ENCODE results near the gene GRAMD2A.

GRAMD2A gene

DNA sequence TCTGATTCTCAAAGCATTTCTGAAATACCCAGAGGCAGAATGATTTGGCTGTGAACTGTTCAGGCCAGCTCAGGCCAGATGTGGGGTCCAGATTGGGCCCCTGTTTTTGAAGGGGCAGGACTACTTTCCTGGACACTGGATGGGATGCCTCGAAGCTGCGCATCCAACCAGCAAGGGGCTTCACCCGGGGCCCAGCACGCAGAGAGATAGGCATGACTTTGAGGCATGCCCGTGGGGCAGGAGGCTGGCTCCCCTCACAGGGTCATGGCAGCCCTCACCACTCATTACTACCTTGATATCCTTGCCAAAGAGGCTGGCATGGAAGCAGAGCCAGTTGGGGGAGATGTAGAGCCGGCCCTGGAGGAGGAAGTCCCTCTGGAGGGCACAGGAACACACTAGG is 30.1 kb downstream of the GRAMD2A start:
- H3K4me3 ChIP-seq (ENCODE audit: insufficient read depth, low read length, poor library complexity, severe bottlenecking): no peak overlapping the region

DNA sequence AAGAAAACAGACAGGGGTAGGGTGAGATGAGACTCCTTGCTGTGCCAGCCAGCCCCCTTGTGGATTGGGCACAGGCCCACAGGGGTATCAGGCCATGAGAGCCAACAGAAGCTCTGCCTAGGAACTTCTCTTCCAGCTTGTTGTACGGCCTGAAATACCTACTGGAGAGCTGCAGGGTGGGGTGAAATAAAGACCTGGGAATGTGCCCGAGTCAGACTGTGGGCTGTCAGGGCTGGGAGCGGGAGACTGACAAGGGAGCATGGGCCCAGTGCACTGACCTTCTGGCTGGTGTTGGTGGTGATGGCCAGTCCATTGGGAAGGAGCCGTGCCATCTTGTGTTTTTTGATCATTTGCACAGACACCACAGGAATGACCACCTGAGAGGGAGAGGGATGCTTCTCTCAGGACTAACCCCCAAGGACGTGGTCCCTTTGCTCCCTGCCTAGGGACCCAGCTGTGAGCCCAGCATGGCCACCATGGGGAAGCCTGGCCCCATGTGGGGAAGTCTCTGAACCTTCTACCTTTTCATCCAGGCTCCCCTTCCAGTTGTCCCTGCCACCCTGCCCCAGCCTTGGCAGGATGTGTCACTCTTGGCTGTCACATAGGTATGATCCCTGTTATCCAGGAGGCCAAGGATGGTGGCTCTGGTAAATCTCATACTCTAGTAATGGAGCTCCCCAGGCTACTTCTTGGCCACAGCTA is 30.7 kb downstream of the GRAMD2A start:
- Histone ChIP-seq H3K4me3 (ENCODE audit: insufficient read depth, low read length, poor library complexity, severe bottlenecking) (no peak overlapping the region), H3K79me2 (ENCODE audit: insufficient read depth, low read length) (no peaks in the 10 kb centered on the region), H3K27ac (ENCODE audit: low read depth, low read length) (no peak overlapping the region), H3K4me2 (ENCODE audit: low read depth, low read length, poor library complexity, severe bottlenecking) (no peak overlapping the region), H3K9me2 (replicated peaks; ENCODE audit: insufficient read depth, low read length) (no peaks in the 10 kb centered on the region), H3K27me3 (ENCODE audit: low read length) (no peaks in the 10 kb centered on the region), H3K9me3 (ENCODE audit: insufficient read depth, low read length) (no peaks in the 10 kb centered on the region), H4K20me1 (ENCODE audit: low read depth, low read length) (no peaks in the 10 kb centered on the region), H3F3A (ENCODE audit: insufficient read depth) (no peaks in the 10 kb centered on the region), H3K9ac (ENCODE audit: low read length) (no peak overlapping the region), H3K36me3 (ENCODE audit: low read length) (no peaks in the 10 kb centered on the region), H2AFZ (ENCODE audit: low read depth, low read length, severe bottlenecking) (no peak overlapping the region)
- TF ChIP-seq, protein P1, sequence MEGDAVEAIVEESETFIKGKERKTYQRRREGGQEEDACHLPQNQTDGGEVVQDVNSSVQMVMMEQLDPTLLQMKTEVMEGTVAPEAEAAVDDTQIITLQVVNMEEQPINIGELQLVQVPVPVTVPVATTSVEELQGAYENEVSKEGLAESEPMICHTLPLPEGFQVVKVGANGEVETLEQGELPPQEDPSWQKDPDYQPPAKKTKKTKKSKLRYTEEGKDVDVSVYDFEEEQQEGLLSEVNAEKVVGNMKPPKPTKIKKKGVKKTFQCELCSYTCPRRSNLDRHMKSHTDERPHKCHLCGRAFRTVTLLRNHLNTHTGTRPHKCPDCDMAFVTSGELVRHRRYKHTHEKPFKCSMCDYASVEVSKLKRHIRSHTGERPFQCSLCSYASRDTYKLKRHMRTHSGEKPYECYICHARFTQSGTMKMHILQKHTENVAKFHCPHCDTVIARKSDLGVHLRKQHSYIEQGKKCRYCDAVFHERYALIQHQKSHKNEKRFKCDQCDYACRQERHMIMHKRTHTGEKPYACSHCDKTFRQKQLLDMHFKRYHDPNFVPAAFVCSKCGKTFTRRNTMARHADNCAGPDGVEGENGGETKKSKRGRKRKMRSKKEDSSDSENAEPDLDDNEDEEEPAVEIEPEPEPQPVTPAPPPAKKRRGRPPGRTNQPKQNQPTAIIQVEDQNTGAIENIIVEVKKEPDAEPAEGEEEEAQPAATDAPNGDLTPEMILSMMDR (IDR thresholded peaks at IDR 0.05; ENCODE audit: insufficient read depth, low read length, poor library complexity, severe bottlenecking): no peak
- no peak for TF ChIP-seq EZH2phosphoT487 (conservative IDR thresholded peaks at IDR 0.05; ENCODE audit: low read length)

More for the DNA sequence above, 30.1 kb downstream of the GRAMD2A start:
- Histone ChIP-seq H3K4me2 (ENCODE audit: low read depth, low read length, poor library complexity, severe bottlenecking) (no peak overlapping the region), H3K27me3 (ENCODE audit: low read length) (no peaks in the 10 kb centered on the region), H3K27ac (ENCODE audit: low read depth, low read length) (no peak overlapping the region), H3K9me2 (replicated peaks; ENCODE audit: insufficient read depth, low read length) (no peaks in the 10 kb centered on the region), H3K9me3 (ENCODE audit: insufficient read depth, low read length) (no peaks in the 10 kb centered on the region), H3F3A (ENCODE audit: insufficient read depth) (no peaks in the 10 kb centered on the region), H3K79me2 (ENCODE audit: insufficient read depth, low read length) (no peaks in the 10 kb centered on the region), H4K20me1 (ENCODE audit: low read depth, low read length) (no peaks in the 10 kb centered on the region), H2AFZ (ENCODE audit: low read depth, low read length, severe bottlenecking) (no peak overlapping the region), H3K36me3 (ENCODE audit: low read length) (no peaks in the 10 kb centered on the region), H3K9ac (ENCODE audit: low read length) (no peak overlapping the region)
- TF ChIP-seq, protein P1 (IDR thresholded peaks at IDR 0.05; ENCODE audit: insufficient read depth, low read length, poor library complexity, severe bottlenecking): no peak
- TF ChIP-seq EZH2phosphoT487 (conservative IDR thresholded peaks at IDR 0.05; ENCODE audit: low read length): no peak

DNA sequence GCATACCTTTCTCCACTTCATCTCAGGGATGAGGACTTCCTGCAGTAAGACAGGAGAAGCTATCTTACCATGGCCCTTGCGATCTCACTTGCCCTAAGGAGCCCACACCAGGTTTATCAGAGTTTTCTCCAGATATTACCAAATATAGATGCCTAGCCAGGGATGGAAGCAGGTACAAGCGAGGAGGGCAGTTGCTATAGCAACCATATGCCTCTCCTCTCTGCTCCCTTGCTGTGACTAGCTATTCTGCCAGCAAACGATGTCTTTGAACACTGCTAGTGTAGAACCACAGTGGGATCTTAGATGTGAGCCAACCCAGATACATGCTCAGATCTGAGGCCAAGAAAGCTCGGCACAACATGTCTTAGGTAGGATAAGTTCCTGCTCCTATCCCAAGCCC is 33.9 kb downstream of the GRAMD2A start:
- H3K36me3 ChIP-seq (ENCODE audit: low read length): no peaks in the 10 kb centered on the region
- H3K9me3 ChIP-seq (ENCODE audit: insufficient read depth, low read length): no peaks in the 10 kb centered on the region
- TF ChIP-seq, protein P1 (IDR thresholded peaks at IDR 0.05; ENCODE audit: insufficient read depth, low read length, poor library complexity, severe bottlenecking): no peak
- TF ChIP-seq EZH2phosphoT487 (conservative IDR thresholded peaks at IDR 0.05; ENCODE audit: low read length): no peak
- H3F3A ChIP-seq (ENCODE audit: insufficient read depth): no peaks in the 10 kb centered on the region
- no peak overlapping the region for H3K9ac ChIP-seq (ENCODE audit: low read length)
- no peak overlapping the region for H2AFZ ChIP-seq (ENCODE audit: low read depth, low read length, severe bottlenecking)
- H3K4me2 ChIP-seq (ENCODE audit: low read depth, low read length, poor library complexity, severe bottlenecking): no peak overlapping the region
- H3K9me2 ChIP-seq (replicated peaks; ENCODE audit: insufficient read depth, low read length): no peaks in the 10 kb centered on the region
- no peaks in the 10 kb centered on the region for H3K79me2 ChIP-seq (ENCODE audit: insufficient read depth, low read length)
- no peaks in the 10 kb centered on the region for H4K20me1 ChIP-seq (ENCODE audit: low read depth, low read length)
- no peaks in the 10 kb centered on the region for H3K27me3 ChIP-seq (ENCODE audit: low read length)
- no peak overlapping the region for H3K27ac ChIP-seq (ENCODE audit: low read depth, low read length)
- no peak overlapping the region for H3K4me3 ChIP-seq (ENCODE audit: insufficient read depth, low read length, poor library complexity, severe bottlenecking)

Data from SU-DHL-6 (cell line).